A549 (cell line): ENCODE data around the gene TFEB.

Experiments used
- HOXA7 ChIP-seq: fragments of 250-450 bp; sonication (Bioruptor Pico); IDR thresholded peaks from 2 replicates; pipeline ENCODE4 v1.5.0; 2020; ENCODE audit warnings: mild to moderate bottlenecking, moderate library complexity
- MYC ChIP-seq: IDR thresholded peaks from 2 replicates; pipeline ENCODE4 v1.6.1; 2012; ENCODE audit warnings: mild to moderate bottlenecking, inconsistent platforms, low read length, improper control_type of control experiment, borderline replicate concordance
- POLR2A ChIP-seq: IDR thresholded peaks from 2 replicates; pipeline ENCODE4 v1.6.1; 2012; ENCODE audit warnings: mild to moderate bottlenecking, low read length
- RAD21 ChIP-seq, 2 experiments: fragments of >200 bp in 1 of 2; sonication (Bioruptor Twin) in 1 of 2; formaldehyde crosslinking in 1 of 2; IDR thresholded peaks in 1 of 2; conservative IDR thresholded peaks in 1 of 2; 2 replicates in 1 of 2; 3 replicates in 1 of 2; pipeline ENCODE4 v1.6.1; 2012 to 2018; ENCODE audit warnings: inconsistent platforms in 1 of 2
- RNF2 ChIP-seq: fragments of 200-600 bp; sonication (generic); IDR thresholded peaks from 2 replicates; pipeline ENCODE4 v1.6.1; 2016; ENCODE audit warnings: low read depth, mild to moderate bottlenecking, antibody characterized with exemption, moderate library complexity, borderline replicate concordance
- TF ChIP-seq, protein P1 (sequence below): fragments of >200 bp; sonication (Bioruptor Twin); formaldehyde crosslinking; IDR thresholded peaks from 3 replicates; pipeline ENCODE4 v1.5.1; 2016

DNA sequence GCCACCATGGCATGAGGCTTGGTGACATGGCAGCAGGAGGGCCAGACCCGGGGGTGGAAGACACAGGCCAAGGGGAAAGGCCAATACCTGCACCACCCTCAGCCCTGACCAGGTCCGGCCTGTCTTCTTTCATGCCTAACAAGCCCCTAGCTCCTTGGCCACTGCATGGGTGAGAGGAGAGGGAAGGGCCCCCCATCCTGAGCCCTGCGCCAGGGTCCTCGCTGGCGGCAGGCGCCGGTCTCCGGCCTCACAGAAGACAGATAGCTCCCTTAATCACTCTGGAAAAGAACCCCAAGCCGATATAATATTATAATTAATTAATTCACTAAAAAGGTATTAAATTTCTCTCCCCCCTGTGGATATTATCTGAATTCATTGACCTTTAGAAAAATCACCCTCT is 55.7 kb downstream of the TFEB start:
- TF ChIP-seq, protein P1, sequence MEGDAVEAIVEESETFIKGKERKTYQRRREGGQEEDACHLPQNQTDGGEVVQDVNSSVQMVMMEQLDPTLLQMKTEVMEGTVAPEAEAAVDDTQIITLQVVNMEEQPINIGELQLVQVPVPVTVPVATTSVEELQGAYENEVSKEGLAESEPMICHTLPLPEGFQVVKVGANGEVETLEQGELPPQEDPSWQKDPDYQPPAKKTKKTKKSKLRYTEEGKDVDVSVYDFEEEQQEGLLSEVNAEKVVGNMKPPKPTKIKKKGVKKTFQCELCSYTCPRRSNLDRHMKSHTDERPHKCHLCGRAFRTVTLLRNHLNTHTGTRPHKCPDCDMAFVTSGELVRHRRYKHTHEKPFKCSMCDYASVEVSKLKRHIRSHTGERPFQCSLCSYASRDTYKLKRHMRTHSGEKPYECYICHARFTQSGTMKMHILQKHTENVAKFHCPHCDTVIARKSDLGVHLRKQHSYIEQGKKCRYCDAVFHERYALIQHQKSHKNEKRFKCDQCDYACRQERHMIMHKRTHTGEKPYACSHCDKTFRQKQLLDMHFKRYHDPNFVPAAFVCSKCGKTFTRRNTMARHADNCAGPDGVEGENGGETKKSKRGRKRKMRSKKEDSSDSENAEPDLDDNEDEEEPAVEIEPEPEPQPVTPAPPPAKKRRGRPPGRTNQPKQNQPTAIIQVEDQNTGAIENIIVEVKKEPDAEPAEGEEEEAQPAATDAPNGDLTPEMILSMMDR, result no peak
- TF ChIP-seq RNF2, result no peak
- no peak for TF ChIP-seq MYC
- no peak for TF ChIP-seq HOXA7
- no peak for TF ChIP-seq RAD21 (conservative IDR thresholded peaks at IDR 0.05 in 1 of 2, IDR thresholded peaks at IDR 0.05 in 1 of 2)
- no peak for TF ChIP-seq POLR2A
